Endothelial cell of umbilical vein (primary cell): Measurements from ENCODE around the gene RBBP4. TPM values are rescaled to one million over a fixed set of nuclear protein-coding genes. Genes with fewer than 3 reads are reported as not detected.

Experiments
- BruUV-seq: library from RNA; stranded (reverse); fragments of 400-500 nt; replicated peaks from 2 replicates; lab custom pipeline; 2021; lab: Mats Ljungman, UMichigan
- CTCF ChIA-PET: fragments of 300-600, 350-600 bp; sonication (Branson Sonifier 250); formaldehyde crosslinking; loops from one replicate; lab custom pipeline; 2021; ENCODE audit warnings: antibody characterized with exemption, inconsistent platforms; lab: Charles Lee
- POLR2A ChIA-PET: fragments of 300-600, 350-600 bp; sonication (Branson Sonifier 250); formaldehyde crosslinking; loops from one replicate; lab custom pipeline; 2021; ENCODE audit warnings: antibody characterized with exemption, inconsistent platforms; lab: Charles Lee
- DNase-seq: peaks from one replicate; pipeline ENCODE4 v3.0.0-alpha.2; 2011; ENCODE audit warnings: low read depth, low spot score
- FAIRE-seq: peaks from 2 replicates; lab custom pipeline; 2011; peaks lifted over from hg19 to GRCh38; lab: Jason Lieb, UNC
- H2AFZ ChIP-seq: 2 replicates; pipeline ENCODE4 v1.6.0; 2012; ENCODE audit warnings: low read depth, low read length, control low read depth, inconsistent platforms
- H3K27ac ChIP-seq: 2 replicates; pipeline ENCODE4 v1.5.1; 2011; ENCODE audit warnings: low read depth, mild to moderate bottlenecking, control low read depth, low read length, moderate library complexity; ENCODE audit not compliant: insufficient read depth
- H3K27me3 ChIP-seq, 2 experiments: 2 replicates each; pipeline versions ENCODE4 v1.6.0 to v1.6.1; 2011; ENCODE audit warnings: low read length in 2 of 2, mixed read lengths in 1 of 2; ENCODE audit not compliant: control insufficient read depth in 2 of 2, insufficient read depth in 2 of 2
- H3K36me3 ChIP-seq, 2 experiments: 2 replicates in 1 of 2; 3 replicates in 1 of 2; pipeline ENCODE4 v1.5.1; 2011; ENCODE audit warnings: low read length in 2 of 2, mild to moderate bottlenecking in 1 of 2, moderate library complexity in 1 of 2; ENCODE audit not compliant: control insufficient read depth in 2 of 2, insufficient read depth in 2 of 2; ENCODE audit errors: extremely low read depth in 1 of 2
- H3K4me1 ChIP-seq: 3 replicates; pipeline ENCODE4 v1.5.1; 2011; ENCODE audit warnings: mild to moderate bottlenecking, low read length; ENCODE audit not compliant: control insufficient read depth, insufficient read depth; ENCODE audit errors: extremely low read depth
- H3K4me2 ChIP-seq: 2 replicates; pipeline ENCODE4 v1.6.1; 2011; ENCODE audit warnings: low read length, control low read depth, mixed read lengths; ENCODE audit not compliant: insufficient read depth
- H3K4me3 ChIP-seq, 3 experiments: fragments of 200-600 bp in 1 of 3; sonication (generic), shearing (Covaris generic) in 1 of 3; replicated peaks in 1 of 3; 2 replicates each; pipeline ENCODE4 v1.5.1; 2011 to 2016; ENCODE audit warnings: control low read depth in 3 of 3, low read length in 3 of 3, mild to moderate bottlenecking in 2 of 3, inconsistent platforms in 1 of 3, low read depth in 1 of 3, moderate library complexity in 1 of 3; ENCODE audit not compliant: insufficient read depth in 1 of 3
- H3K79me2 ChIP-seq: 2 replicates; pipeline ENCODE4 v1.6.0; 2012; ENCODE audit warnings: low read length, inconsistent platforms; ENCODE audit not compliant: control insufficient read depth, insufficient read depth
- H3K9ac ChIP-seq: replicated peaks from 2 replicates; pipeline ENCODE3; 2011; ENCODE audit warnings: low read length, control low read depth; ENCODE audit not compliant: insufficient read depth; ENCODE audit errors: extremely low read depth
- H3K9me1 ChIP-seq: replicated peaks from 3 replicates; pipeline ENCODE4 v1.6.0; 2011; ENCODE audit warnings: mild to moderate bottlenecking, low read length; ENCODE audit not compliant: control insufficient read depth, insufficient read depth; ENCODE audit errors: extremely low read depth
- H3K9me3 ChIP-seq: replicated peaks from 2 replicates; pipeline ENCODE4 v1.5.1; 2012; ENCODE audit warnings: low read length, inconsistent platforms; ENCODE audit not compliant: control insufficient read depth, insufficient read depth
- H4K20me1 ChIP-seq: replicated peaks from 2 replicates; pipeline ENCODE3; 2011; ENCODE audit warnings: mild to moderate bottlenecking, low read length; ENCODE audit not compliant: control insufficient read depth, insufficient read depth; ENCODE audit errors: extremely low read depth
- EZH2 ChIP-seq: IDR thresholded peaks from 2 replicates; pipeline ENCODE4 v1.6.1; 2012; ENCODE audit warnings: borderline replicate concordance, low read depth, mild to moderate bottlenecking, moderate library complexity, low read length, inconsistent platforms; ENCODE audit not compliant: severe bottlenecking
- FOS ChIP-seq: IDR thresholded peaks from 2 replicates; pipeline ENCODE4 v1.6.1; 2011; ENCODE audit warnings: mild to moderate bottlenecking, low read length, moderate library complexity, borderline replicate concordance; ENCODE audit not compliant: insufficient read depth
- GATA2 ChIP-seq: IDR thresholded peaks from 2 replicates; pipeline ENCODE4 v1.7.0; 2011; ENCODE audit warnings: low read depth, mild to moderate bottlenecking, moderate library complexity, mixed read lengths, low read length; ENCODE audit not compliant: insufficient read length, insufficient read depth
- JUN ChIP-seq: IDR thresholded peaks from 2 replicates; pipeline ENCODE4 v1.6.1; 2011; ENCODE audit warnings: borderline replicate concordance, low read depth; ENCODE audit not compliant: insufficient read length, insufficient read depth
- MYC ChIP-seq: IDR thresholded peaks from one replicate; pipeline ENCODE4 v1.6.1; 2011; ENCODE audit warnings: mild to moderate bottlenecking, low read depth, low read length
- POLR2A ChIP-seq: IDR thresholded peaks from 2 replicates; pipeline ENCODE4 v1.6.1; 2012; ENCODE audit warnings: low read depth, mild to moderate bottlenecking, control low read depth, low read length
- POLR2AphosphoS5 ChIP-seq: IDR thresholded peaks from 2 replicates; pipeline ENCODE4 v1.6.1; 2012; ENCODE audit warnings: low read depth, mild to moderate bottlenecking, control low read depth, low read length, moderate library complexity; ENCODE audit not compliant: insufficient read depth
- dilution Hi-C: fragments of 300-500 bp; cut with MboI; formaldehyde crosslinking; loops from one replicate; pipeline ENCODE4 v1.15.0; 2019; ENCODE audit warnings: low sequenced_read_pairs; ENCODE audit not compliant: extremely low pct_ligation_motif_present
- intact Hi-C: fragments of 100-400 bp; cut with micrococcal nuclease; formaldehyde crosslinking; loops from one replicate; pipeline ENCODE4 v1.10.0; 2022
- polyA plus RNA-seq, 4 experiments: library from polyadenylated mRNA; depleted of rRNA in 3 of 4; stranded (reverse) in 3 of 4; unstranded in 1 of 4; fragments of >200 nt; gene quantifications; 2 replicates each; pipeline versions ENCODE4 v1.2.1 to v1.2.3, GENCODE V29; 2011 to 2012; ENCODE audit warnings: missing spikeins in 1 of 4
- total RNA-seq: library from RNA; stranded (reverse); gene quantifications from 2 replicates; pipeline ENCODE4 v1.2.3, GENCODE V29; 2021
- TF ChIP-seq, protein P1 (sequence below), 2 donors: IDR thresholded peaks; 1 replicate in 1 of 2; 2 replicates in 1 of 2; pipeline ENCODE4 v1.5.1; 2011; ENCODE audit warnings: low read length in 2 of 2, mild to moderate bottlenecking in 2 of 2, moderate library complexity in 2 of 2, control low read depth in 1 of 2, inconsistent platforms in 1 of 2, low read depth in 1 of 2; ENCODE audit not compliant: insufficient read depth in 1 of 2; ENCODE audit errors: extremely low read depth in 1 of 2
- TF ChIP-seq, protein P2 (sequence below): IDR thresholded peaks from 2 replicates; pipeline ENCODE4 v1.6.1; 2011; ENCODE audit not compliant: insufficient read depth, insufficient read length

Gene RBBP4
- total and polyA plus RNA-seq, 2 donors (not counting 3 experiments of a cell fraction or from before 2014, with no cell fraction given): 84.9 to 241 TPM

GRCh38 chr1:32718036-32718435, 67.0 kb downstream of the RBBP4 start:
- Histone ChIP-seq H3K4me3 (no peak overlapping the region), H3K9me3 (no peaks in the 10 kb centered on the region), H2AFZ (no peak overlapping the region), H3K36me3 (no peaks in the 10 kb centered on the region), H3K9me1 (no peaks in the 10 kb centered on the region), H4K20me1 (no peaks in the 10 kb centered on the region), H3K4me2 (no peak overlapping the region), H3K9ac (no peak overlapping the region), H3K27me3 (no peaks in the 10 kb centered on the region), H3K79me2 (no peaks in the 10 kb centered on the region), H3K27ac (no peak overlapping the region), H3K4me1 (no peaks in the 10 kb centered on the region)
- DNase-seq: no peak
- no peak for TF ChIP-seq FOS
- TF ChIP-seq, protein P1, sequence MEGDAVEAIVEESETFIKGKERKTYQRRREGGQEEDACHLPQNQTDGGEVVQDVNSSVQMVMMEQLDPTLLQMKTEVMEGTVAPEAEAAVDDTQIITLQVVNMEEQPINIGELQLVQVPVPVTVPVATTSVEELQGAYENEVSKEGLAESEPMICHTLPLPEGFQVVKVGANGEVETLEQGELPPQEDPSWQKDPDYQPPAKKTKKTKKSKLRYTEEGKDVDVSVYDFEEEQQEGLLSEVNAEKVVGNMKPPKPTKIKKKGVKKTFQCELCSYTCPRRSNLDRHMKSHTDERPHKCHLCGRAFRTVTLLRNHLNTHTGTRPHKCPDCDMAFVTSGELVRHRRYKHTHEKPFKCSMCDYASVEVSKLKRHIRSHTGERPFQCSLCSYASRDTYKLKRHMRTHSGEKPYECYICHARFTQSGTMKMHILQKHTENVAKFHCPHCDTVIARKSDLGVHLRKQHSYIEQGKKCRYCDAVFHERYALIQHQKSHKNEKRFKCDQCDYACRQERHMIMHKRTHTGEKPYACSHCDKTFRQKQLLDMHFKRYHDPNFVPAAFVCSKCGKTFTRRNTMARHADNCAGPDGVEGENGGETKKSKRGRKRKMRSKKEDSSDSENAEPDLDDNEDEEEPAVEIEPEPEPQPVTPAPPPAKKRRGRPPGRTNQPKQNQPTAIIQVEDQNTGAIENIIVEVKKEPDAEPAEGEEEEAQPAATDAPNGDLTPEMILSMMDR (IDR thresholded peaks at IDR 0.05; ENCODE audit: extremely low read depth in 1 of 2, insufficient read depth in 1 of 2, low read depth in 1 of 2, low read length in 2 of 2): no peak
- TF ChIP-seq POLR2A: no peak
- TF ChIP-seq EZH2: no peak
- no peak for TF ChIP-seq JUN
- no peak for TF ChIP-seq POLR2AphosphoS5
- TF ChIP-seq GATA2: no peak
- TF ChIP-seq, protein P2, sequence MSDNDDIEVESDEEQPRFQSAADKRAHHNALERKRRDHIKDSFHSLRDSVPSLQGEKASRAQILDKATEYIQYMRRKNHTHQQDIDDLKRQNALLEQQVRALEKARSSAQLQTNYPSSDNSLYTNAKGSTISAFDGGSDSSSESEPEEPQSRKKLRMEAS: no peak
- no peak for TF ChIP-seq MYC
- POLR2A ChIA-PET: no interaction called here
- FAIRE-seq: no peak
- no TSS peak for BruUV-seq
- intact Hi-C loops (no loop called here), dilution Hi-C loops (no loop called here)
- CTCF ChIA-PET: interaction anchor here (1.6 to 2.0 kb wide), 2 partner anchors 9 to 11 kb away, joined by 5 read pairs; no protein-coding TSS in a partner anchor
